Cardiac fibroblast (primary cell): Measurements from ENCODE around the gene DIP2C.

ENCODE experiments used
- DNase-seq, 2 donors: peaks; one replicate each; pipeline versions ENCODE4 v3.0.0 to v3.0.0-alpha.2; 2010; ENCODE audit warnings: low read depth in 2 of 2
- H3K4me3 ChIP-seq, 2 donors: replicated peaks in 1 of 2; 1 replicate in 1 of 2; 2 replicates in 1 of 2; pipeline ENCODE4 v1.5.1; 2011; ENCODE audit warnings: low read depth in 2 of 2, low read length in 2 of 2, mild to moderate bottlenecking in 2 of 2, moderate library complexity in 1 of 2
- CTCF ChIP-seq: IDR thresholded peaks from one replicate; pipeline ENCODE4 v1.5.1; 2011; ENCODE audit warnings: low read depth, mild to moderate bottlenecking, low read length, inconsistent platforms

DIP2C gene

GRCh38 chr10:329361-330099 is 359.9 kb downstream of the DIP2C start:
- H3K4me3 ChIP-seq: peak overlapping the region in 1 of 2 donors; percentile 46
- DNase-seq: peak; percentile 95
- peak; percentile 8 for TF ChIP-seq CTCF

- H3K4me3 ChIP-seq: no peak overlapping the region
- TF ChIP-seq CTCF: no peak
- DNase-seq: no peak
Observed at GRCh38 chr10:327889-328852, 361.3 kb downstream of the DIP2C start.

DNA sequence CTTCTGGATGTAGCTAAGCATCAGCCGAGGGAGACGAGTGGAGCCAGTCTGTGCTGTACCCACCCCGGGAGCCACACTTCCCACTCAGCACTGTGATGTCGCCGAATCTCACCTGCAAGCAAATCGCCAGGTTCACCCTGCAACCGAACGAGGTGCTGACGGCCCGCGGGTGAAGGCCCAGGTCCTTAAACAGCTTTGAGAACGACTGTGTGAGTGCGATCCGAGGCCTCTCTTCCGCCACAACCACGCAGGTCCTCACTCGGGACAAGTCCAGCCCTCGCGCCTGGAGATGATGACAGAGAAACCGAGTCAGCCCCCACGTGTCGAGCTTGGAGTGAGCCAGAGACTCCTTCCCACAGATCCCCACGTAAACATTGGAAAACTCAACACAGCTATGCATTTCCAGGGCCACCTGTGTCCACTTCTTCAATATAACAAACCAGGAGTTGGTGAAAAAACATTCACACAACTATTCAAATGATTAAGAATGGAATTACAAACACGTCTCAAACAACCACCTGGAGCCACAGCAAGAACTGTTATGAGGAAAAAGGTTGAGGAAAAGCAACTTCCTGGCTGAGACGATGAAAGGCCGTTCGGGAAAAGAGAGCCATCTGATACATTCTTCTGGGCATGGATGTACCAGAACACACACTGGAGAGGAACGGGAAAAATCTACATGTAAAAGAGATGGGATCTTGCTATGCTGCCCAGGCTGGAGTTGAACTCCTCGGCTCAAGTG is 362.4 kb downstream of the DIP2C start:
- no peak for TF ChIP-seq CTCF
- no peak overlapping the region for H3K4me3 ChIP-seq

GRCh38 chr10:326350-326749 is 363.1 kb downstream of the DIP2C start:
- H3K4me3 ChIP-seq: no peak overlapping the region
- TF ChIP-seq CTCF: no peak
- DNase-seq: peak in 1 of 2 donors; percentile 13

More for the DNA sequence above, 362.4 kb downstream of the DIP2C start:
- DNase-seq: no peak

DNA sequence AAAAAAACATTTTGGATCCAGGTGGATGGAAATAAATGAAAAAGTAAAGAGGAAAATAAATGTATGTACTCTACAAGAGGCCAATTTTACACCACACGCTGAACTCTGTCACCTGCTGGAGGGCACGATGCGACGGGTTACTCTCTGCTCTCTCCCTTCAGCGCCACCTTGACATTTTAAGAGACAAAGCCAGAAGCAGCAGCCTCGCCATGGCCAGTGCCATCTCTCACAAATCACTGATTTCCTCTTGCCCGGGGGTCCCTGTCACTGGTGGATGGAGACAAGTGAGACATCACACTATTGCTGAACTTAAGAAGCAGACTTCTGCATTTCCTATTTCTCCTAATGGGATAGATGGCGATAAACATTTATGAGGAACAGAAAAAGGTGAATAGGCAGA is 364.2 kb downstream of the DIP2C start:
- no peak for DNase-seq
- no peak for TF ChIP-seq CTCF
- no peak overlapping the region for H3K4me3 ChIP-seq

- H3K4me3 ChIP-seq: no peak overlapping the region
- no peak for TF ChIP-seq CTCF
- no peak for DNase-seq
Observed at GRCh38 chr10:324593-324992, 364.9 kb downstream of the DIP2C start.
